Spleen (tissue), 7 donors: Measurements from ENCODE around the gene BHLHA9.

Source experiments
- POLR2A ChIP-seq, 3 donors: fragments of 450-650 bp; IDR thresholded peaks; one replicate each; pipeline ENCODE4 v1.5.1; 2017; ENCODE audit warnings: antibody characterized with exemption in 3 of 3, mild to moderate bottlenecking in 1 of 3
- POLR2AphosphoS5 ChIP-seq, 3 donors: sonication (generic); formaldehyde crosslinking; IDR thresholded peaks; one replicate each; pipeline ENCODE4 v1.5.1; 2017; ENCODE audit warnings: antibody characterized with exemption in 3 of 3
- TF ChIP-seq, protein P1 (sequence below), 11 experiments: fragments of 200-600 bp in 7 of 11; fragments of 450-650 bp in 4 of 11; sonication (generic) in 4 of 11; IDR thresholded peaks in 8 of 11; conservative IDR thresholded peaks in 3 of 11; 1 replicate in 7 of 11; 2 replicates in 4 of 11; pipeline versions ENCODE4 v1.4.0 to v1.8.0; 2016 to 2021; ENCODE audit warnings: antibody characterized with exemption in 11 of 11, inconsistent platforms in 4 of 11, mild to moderate bottlenecking in 1 of 11
- donor health status: DM: no; HTN: no; CAD: no; lungs with moderate emphysema.
- donor health status: DM: no; HTN: no; CAD: no.
- donor health status: DM: no; HTN: no; CAD: no.

GRCh38 chr17:1272701-1273100 is 2.5 kb downstream of the BHLHA9 start:
- TF ChIP-seq, protein P1, sequence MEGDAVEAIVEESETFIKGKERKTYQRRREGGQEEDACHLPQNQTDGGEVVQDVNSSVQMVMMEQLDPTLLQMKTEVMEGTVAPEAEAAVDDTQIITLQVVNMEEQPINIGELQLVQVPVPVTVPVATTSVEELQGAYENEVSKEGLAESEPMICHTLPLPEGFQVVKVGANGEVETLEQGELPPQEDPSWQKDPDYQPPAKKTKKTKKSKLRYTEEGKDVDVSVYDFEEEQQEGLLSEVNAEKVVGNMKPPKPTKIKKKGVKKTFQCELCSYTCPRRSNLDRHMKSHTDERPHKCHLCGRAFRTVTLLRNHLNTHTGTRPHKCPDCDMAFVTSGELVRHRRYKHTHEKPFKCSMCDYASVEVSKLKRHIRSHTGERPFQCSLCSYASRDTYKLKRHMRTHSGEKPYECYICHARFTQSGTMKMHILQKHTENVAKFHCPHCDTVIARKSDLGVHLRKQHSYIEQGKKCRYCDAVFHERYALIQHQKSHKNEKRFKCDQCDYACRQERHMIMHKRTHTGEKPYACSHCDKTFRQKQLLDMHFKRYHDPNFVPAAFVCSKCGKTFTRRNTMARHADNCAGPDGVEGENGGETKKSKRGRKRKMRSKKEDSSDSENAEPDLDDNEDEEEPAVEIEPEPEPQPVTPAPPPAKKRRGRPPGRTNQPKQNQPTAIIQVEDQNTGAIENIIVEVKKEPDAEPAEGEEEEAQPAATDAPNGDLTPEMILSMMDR (IDR thresholded peaks at IDR 0.05 in 8 of 11, conservative IDR thresholded peaks at IDR 0.05 in 3 of 11) = no peak
- TF ChIP-seq POLR2A (IDR thresholded peaks at IDR 0.05) (no peak), POLR2AphosphoS5 (IDR thresholded peaks at IDR 0.05) (no peak)
